GM12878 (cell line): ENCODE results near the gene TBL1XR1. TPM values are rescaled to one million over a fixed set of nuclear protein-coding genes. Genes with fewer than 3 reads are reported as not detected.

Experiments
- ATAC-seq: fragments of 200-7000 bp; cut with Tn5 transposase; 3 replicates; pipeline ENCODE4 v1.9.1; 2020; ENCODE audit warnings: mild to moderate bottlenecking, moderate library complexity
- BruUV-seq: library from RNA; stranded (reverse); fragments of 400-500 nt; replicated peaks from 2 replicates; lab custom pipeline; 2021; lab: Mats Ljungman, UMichigan
- CTCF ChIA-PET: fragments of 300-600 bp; sonication (Branson Sonifier 250); formaldehyde crosslinking; extraction: SDS; loops from one replicate; lab custom pipeline; 2021; ENCODE audit warnings: inconsistent platforms; lab: Yijun Ruan, JAX
- POLR2A ChIA-PET: fragments of 350-600 bp; formaldehyde crosslinking; extraction: SDS; loops from one replicate; lab custom pipeline; 2021; ENCODE audit warnings: inconsistent platforms; lab: Charles Lee
- RAD21 ChIA-PET: fragments of 300-600 bp; sonication (Branson Sonifier 250); formaldehyde crosslinking; loops from one replicate; lab custom pipeline; 2023; ENCODE audit warnings: antibody characterized with exemption; ENCODE audit not compliant: unreplicated experiment; lab: Charles Lee
- SMC1A ChIA-PET: fragments of 300-600 bp; sonication (Branson Sonifier 250); formaldehyde crosslinking; loops from one replicate; lab custom pipeline; 2023; ENCODE audit not compliant: unreplicated experiment, uncharacterized antibody; lab: Charles Lee
- DNase-seq: peaks from one replicate; pipeline ENCODE4 v3.0.0-alpha.2; 2011; ENCODE audit warnings: low read depth, low spot score
- FAIRE-seq: peaks from 3 replicates; lab custom pipeline; 2011; peaks lifted over from hg19 to GRCh38; lab: Jason Lieb, UNC
- H2AFZ ChIP-seq: 2 replicates; pipeline ENCODE4 v1.6.0; 2011; ENCODE audit warnings: low read depth, low read length, control low read depth; ENCODE audit not compliant: control insufficient read depth
- H3K27ac ChIP-seq: 2 replicates; pipeline ENCODE4 v1.5.1; 2011; ENCODE audit warnings: control low read depth; ENCODE audit not compliant: control insufficient read depth, insufficient read depth
- H3K27me3 ChIP-seq, 2 experiments: replicated peaks in 1 of 2; 2 replicates each; pipeline versions ENCODE4 v1.6.0 to v1.6.1; 2011; ENCODE audit warnings: low read length in 1 of 2; ENCODE audit not compliant: control insufficient read depth in 2 of 2, insufficient read depth in 2 of 2
- H3K36me3 ChIP-seq, 2 experiments: 2 replicates each; pipeline ENCODE4 v1.5.1; 2011; ENCODE audit warnings: low read length in 1 of 2; ENCODE audit not compliant: control insufficient read depth in 2 of 2, insufficient read depth in 2 of 2
- H3K4me1 ChIP-seq: 2 replicates; pipeline ENCODE4 v1.6.1; 2011; ENCODE audit warnings: mild to moderate bottlenecking, low read length, moderate library complexity, mixed read lengths; ENCODE audit not compliant: control insufficient read depth, insufficient read depth
- H3K4me2 ChIP-seq: 2 replicates; pipeline ENCODE4 v1.6.0; 2011; ENCODE audit warnings: control low read depth; ENCODE audit not compliant: control insufficient read depth, insufficient read depth
- H3K4me3 ChIP-seq: fragments of 200-600 bp; sonication (generic); 2 replicates; pipeline ENCODE4 v1.5.1; 2016
- H3K79me2 ChIP-seq: 2 replicates; pipeline ENCODE4 v1.6.0; 2011; ENCODE audit warnings: low read length; ENCODE audit not compliant: control insufficient read depth, insufficient read depth
- H3K9ac ChIP-seq: 2 replicates; pipeline ENCODE4 v1.8.0; 2011; ENCODE audit warnings: low read length, control low read depth, mixed read lengths; ENCODE audit not compliant: control insufficient read depth, insufficient read depth
- H3K9me3 ChIP-seq: replicated peaks from 3 replicates; pipeline ENCODE4 v1.5.1; 2011; ENCODE audit warnings: mild to moderate bottlenecking, low read length; ENCODE audit not compliant: control insufficient read depth, insufficient read depth
- H4K20me1 ChIP-seq: 2 replicates; pipeline ENCODE4 v1.6.0; 2011; ENCODE audit not compliant: control insufficient read depth, insufficient read depth
- CBFB ChIP-seq: IDR thresholded peaks from 2 replicates; pipeline ENCODE4 v1.6.1; 2016; ENCODE audit warnings: antibody characterized with exemption, low read depth
- CHD1 ChIP-seq: IDR thresholded peaks from 2 replicates; pipeline ENCODE4 v1.6.1; 2012; ENCODE audit warnings: low read depth, low read length, improper control_type of control experiment
- DPF2 ChIP-seq: fragments of 450-650 bp; IDR thresholded peaks from 2 replicates; pipeline ENCODE4 v1.6.1; 2017; ENCODE audit warnings: mild to moderate bottlenecking
- EP300 ChIP-seq, 2 experiments: fragments of 150-350 bp in 1 of 2; IDR thresholded peaks; 2 replicates each; pipeline ENCODE4 v1.6.1; 2011 to 2012; ENCODE audit warnings: low read depth in 2 of 2, low read length in 2 of 2, borderline replicate concordance in 1 of 2, improper control_type of control experiment in 1 of 2, inconsistent platforms in 1 of 2; ENCODE audit not compliant: control insufficient read depth in 1 of 2
- ETV6 ChIP-seq, 2 experiments: fragments of 450-650 bp in 1 of 2; IDR thresholded peaks in 1 of 2; conservative IDR thresholded peaks in 1 of 2; 2 replicates each; pipeline ENCODE4 v1.6.1; 2014; ENCODE audit warnings: antibody characterized with exemption in 1 of 2, borderline replicate concordance in 1 of 2, low read depth in 1 of 2, mild to moderate bottlenecking in 1 of 2, moderate library complexity in 1 of 2
- FOXK2 ChIP-seq: fragments of 450-650 bp; IDR thresholded peaks from 2 replicates; pipeline ENCODE4 v1.6.1; 2017; ENCODE audit warnings: mild to moderate bottlenecking, moderate library complexity
- FOXM1 ChIP-seq: IDR thresholded peaks from 2 replicates; pipeline ENCODE4 v1.6.1; 2012; ENCODE audit warnings: low read depth, mild to moderate bottlenecking, inconsistent platforms, low read length, moderate library complexity
- GATAD2B ChIP-seq: fragments of 450-650 bp; conservative IDR thresholded peaks from 2 replicates; pipeline ENCODE4 v1.6.1; 2017; ENCODE audit warnings: low read depth, mild to moderate bottlenecking, moderate library complexity
- HDAC2 ChIP-seq: fragments of 200-600 bp; sonication (generic); IDR thresholded peaks from 2 replicates; pipeline ENCODE4 v1.6.1; 2017
- IKZF1 ChIP-seq: fragments of 450-650 bp; conservative IDR thresholded peaks from 2 replicates; pipeline ENCODE4 v1.6.1; 2017; ENCODE audit warnings: antibody characterized with exemption, mild to moderate bottlenecking
- IKZF2 ChIP-seq, 2 experiments: fragments of 450-650 bp; IDR thresholded peaks; 2 replicates each; pipeline ENCODE4 v1.6.1; 2017; ENCODE audit warnings: mild to moderate bottlenecking in 2 of 2, moderate library complexity in 2 of 2
- KDM1A ChIP-seq: fragments of 200-600 bp; sonication (generic); IDR thresholded peaks from 2 replicates; pipeline ENCODE4 v1.6.1; 2016; ENCODE audit warnings: borderline replicate concordance
- MEF2B ChIP-seq: fragments of 450-650 bp; IDR thresholded peaks from 2 replicates; pipeline ENCODE4 v1.6.1; 2018; ENCODE audit warnings: mild to moderate bottlenecking, moderate library complexity; ENCODE audit not compliant: partially characterized antibody, poor library complexity, severe bottlenecking
- NFIC ChIP-seq: IDR thresholded peaks from 2 replicates; pipeline ENCODE4 v1.6.1; 2012; ENCODE audit warnings: low read depth, mild to moderate bottlenecking, inconsistent platforms, low read length, moderate library complexity
- NKRF ChIP-seq: fragments of 450-650 bp; conservative IDR thresholded peaks from 2 replicates; pipeline ENCODE4 v1.6.1; 2017; ENCODE audit warnings: mild to moderate bottlenecking, moderate library complexity
- NR2F1 ChIP-seq: fragments of 450-650 bp; conservative IDR thresholded peaks from 2 replicates; pipeline ENCODE4 v1.6.1; 2017; ENCODE audit warnings: mild to moderate bottlenecking
- PML ChIP-seq: IDR thresholded peaks from 2 replicates; pipeline ENCODE4 v1.6.1; 2012; ENCODE audit warnings: low read length, inconsistent platforms
- POU2F2 ChIP-seq: IDR thresholded peaks from 3 replicates; pipeline ENCODE4 v1.6.1; 2011; ENCODE audit warnings: low read depth, mild to moderate bottlenecking, low read length, borderline replicate concordance
- RAD21 ChIP-seq: IDR thresholded peaks from 2 replicates; pipeline ENCODE4 v1.6.1; 2011; ENCODE audit warnings: mild to moderate bottlenecking, low read depth, low read length, moderate library complexity; ENCODE audit not compliant: insufficient read depth
- TCF3 ChIP-seq: IDR thresholded peaks from 2 replicates; pipeline ENCODE4 v1.6.1; 2012; ENCODE audit warnings: low read depth, mild to moderate bottlenecking, low read length, borderline replicate concordance; ENCODE audit not compliant: insufficient read depth
- WGBS: methylation state at CpG from one replicate; pipeline ENCODE4 v1.1.6; 2016; ENCODE audit warnings: low lambda C conversion rate; ENCODE audit not compliant: insufficient replicate concordance, insufficient coverage; ENCODE audit errors: missing lambda C conversion rate; 5-methylcytosine and 5-hydroxymethylcytosine counted together
- in situ Hi-C: fragments of 300-500 bp; cut with MboI; formaldehyde crosslinking; loops from 9 replicates; pipeline ENCODE4 v1.14.3; 2018; ENCODE audit warnings: mixed read lengths
- intact Hi-C: fragments of 100-400 bp; cut with micrococcal nuclease; formaldehyde crosslinking; loops from one replicate; pipeline ENCODE4 v1.14.2; 2022; ENCODE audit not compliant: unreplicated experiment
- polyA plus RNA-seq, 11 experiments: library from polyadenylated mRNA; depleted of rRNA in 4 of 11; unstranded in 6 of 11; stranded (reverse) in 5 of 11; fragments of >200 nt; fragmentation: Nextera tagmentation in 4 of 11; fragmentation: Illumina TruSeq in 1 of 11; extraction: Ambion mirVana in 4 of 11; extraction: Trizol in 1 of 11; gene quantifications; 1 replicate in 1 of 11; 2 replicates in 10 of 11; pipeline versions ENCODE4 v1.2.1 to v1.2.3, GENCODE V29; 2011 to 2016; ENCODE audit warnings: inconsistent platforms in 2 of 11, missing spikeins in 2 of 11, low read depth in 1 of 11
- total RNA-seq, 4 experiments: library from RNA; depleted of rRNA in 3 of 4; stranded (reverse); fragments of >200 nt in 3 of 4; fragmentation: Illumina TruSeq in 1 of 4; extraction: Trizol in 1 of 4; gene quantifications; 2 replicates each; pipeline versions ENCODE4 v1.2.1 to v1.2.3, GENCODE V29; 2013 to 2021

The TBL1XR1 gene
- total and polyA plus RNA-seq, 10 of the 15 experiments (the other 5 are each of a cell fraction or from before 2014, with no cell fraction given): 13.0 to 115 (median 60.4) TPM

- CTCF ChIA-PET: interaction anchor here (0.9 kb wide), 1 partner anchor 14 kb away, joined by 3 read pairs; no protein-coding TSS in a partner anchor
- peak overlapping the region; percentile 54 for H3K27ac ChIP-seq
- RAD21 ChIA-PET: interaction anchor here (0.6 to 2.3 kb wide), 4 partner anchors 57 to 156 kb away, joined by 3 to 6 read pairs (median 4); no protein-coding TSS in a partner anchor
- TF ChIP-seq FOXM1 (peak; percentile 70; the same call in 1 of the 2 replicates), CHD1 (no peak), TCF3 (peak; percentile 90; the same call in 1 of the 2 replicates), DPF2 (peak; percentile 64; the same call in 1 of the 2 replicates), FOXK2 (peak; percentile 49; the same call in 1 of the 2 replicates), IKZF2 (IDR thresholded peaks at IDR 0.05) (peak; percentile 70 to 89), NKRF (no peak), NR2F1 (peak; percentile 48; the same call in 1 of the 2 replicates), GATAD2B (no peak), IKZF1 (peak; percentile 59), RAD21 (0 out of 2 replicates have a peak, but pooled peaks have one; percentile 27), EP300 (IDR thresholded peaks at IDR 0.05; ENCODE audit: borderline replicate concordance in 1 of 2, control insufficient read depth in 1 of 2, low read depth in 2 of 2, low read length in 2 of 2) (peak in 1 of 2 experiments; percentile 80; a peak in 3 of 4 replicates), CBFB (peak; percentile 94), POU2F2 (peak; percentile 81; the same call in 2 of the 3 replicates), ETV6 (conservative IDR thresholded peaks at IDR 0.05 in 1 of 2, IDR thresholded peaks at IDR 0.05 in 1 of 2; ENCODE audit: borderline replicate concordance in 1 of 2, low read depth in 1 of 2) (peak in 1 of 2 experiments; percentile 73; a peak in 1 of 4 replicates), KDM1A (no peak), MEF2B (peak; percentile 64), NFIC (peak; percentile 83), PML (peak; percentile 25; the same call in 1 of the 2 replicates), HDAC2 (no peak)
Measured at GRCh38 chr3:177201700-177202397, 4.6 kb upstream of the TBL1XR1 start.

More at GRCh38 chr3:177201700-177202397, 4.6 kb upstream of the TBL1XR1 start:
- H3K4me3 ChIP-seq: no peak overlapping the region
- in situ Hi-C loops (no loop called here), intact Hi-C loops (loop anchor here (1.0 kb wide), 1 partner anchor 156 kb away; no protein-coding TSS in a partner anchor)
- no peaks in the 10 kb centered on the region for H3K79me2 ChIP-seq
- WGBS: 3% methylated on average over 8 of the region's 8 CpGs
- H3K9me3 ChIP-seq: no peaks in the 10 kb centered on the region; the same call in 1 of the 3 replicates
- BruUV-seq: no TSS peak
- H2AFZ ChIP-seq: no peak overlapping the region
- ChIA-PET SMC1A (interaction anchor here (0.6 to 1.8 kb wide), 7 partner anchors 9 to 159 kb away, joined by 3 to 6 read pairs (median 3); no protein-coding TSS in a partner anchor), POLR2A (interaction anchor here (0.7 kb wide), 1 partner anchor 998 kb away, joined by 7 read pairs; no protein-coding TSS in a partner anchor)
- peaks cover 19% of the 10 kb centered on the region for H3K4me1 ChIP-seq
- DNase-seq: peak; percentile 89
- no peaks in the 10 kb centered on the region for H3K27me3 ChIP-seq
- peak overlapping the region; percentile 32 for H3K4me2 ChIP-seq
- H4K20me1 ChIP-seq: no peaks in the 10 kb centered on the region
- FAIRE-seq: peak; percentile 95
- no peaks in the 10 kb centered on the region for H3K36me3 ChIP-seq
- no peak overlapping the region for H3K9ac ChIP-seq
- ATAC-seq: peak; percentile 89
